T-helper 1 cell (primary cell): Measurements from ENCODE around the gene SLFN5.
"Not testable (repeated sequence)": the region's sequence is repeated elsewhere in the genome, so short reads cannot be mapped to it uniquely, and the experiment has no call there.

Experiments
- DNase-seq, 5 donors: peaks; one replicate each; pipeline ENCODE4 v3.0.0-alpha.2; 2012 to 2020
- total RNA-seq, 4 donors: gene quantifications; one replicate each; lab custom pipeline; 2026; lab: John Stamatoyannopoulos, UW

Gene SLFN5
- 171 to 494 (median 480) reads per million in 4 donors for total RNA-seq

DNA sequence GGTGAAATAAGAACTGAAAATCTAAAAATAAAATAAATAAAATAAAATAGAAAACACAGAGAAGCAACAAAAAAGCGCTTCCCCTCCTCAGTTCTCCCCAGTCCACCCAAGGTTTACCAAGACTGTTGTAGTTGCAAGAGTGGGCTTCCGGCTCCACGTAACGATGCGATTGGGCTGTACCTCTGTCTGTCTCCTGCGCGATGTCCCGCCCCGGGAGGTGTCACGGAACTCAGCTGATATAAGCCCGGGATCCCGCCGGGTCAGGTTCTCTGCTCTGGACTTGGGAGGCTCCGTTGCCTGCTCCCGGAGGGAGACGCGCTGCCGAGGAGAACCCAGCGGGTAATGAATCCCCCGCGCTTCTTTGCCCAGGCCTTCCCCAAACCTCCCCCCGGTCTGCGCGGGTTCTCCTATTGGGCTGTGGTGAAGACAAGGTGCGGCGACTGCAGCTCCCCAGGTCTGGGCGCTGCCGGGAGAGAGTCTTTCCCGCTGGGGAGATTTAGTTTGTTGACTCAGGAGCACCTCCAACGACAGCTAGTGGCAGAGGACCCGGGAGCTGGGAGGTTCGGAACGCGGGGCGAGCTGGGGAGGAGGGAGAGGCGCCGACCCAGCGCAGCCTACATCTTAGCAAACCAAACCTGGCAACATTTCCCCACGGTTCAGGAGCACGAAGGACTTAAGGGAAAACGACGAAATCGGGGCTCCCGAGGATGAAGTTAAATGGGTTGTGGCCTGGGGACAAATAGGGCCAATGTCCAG, at the start of gene SLFN5:
TSS of gene SLFN5 (plus strand) at position 268 of the 756 bp plus-strand sequence. CDS start 15,619 bp downstream, outside the sequence.
- peak; percentile 84 to 94 (median 89) for DNase-seq

DNA sequence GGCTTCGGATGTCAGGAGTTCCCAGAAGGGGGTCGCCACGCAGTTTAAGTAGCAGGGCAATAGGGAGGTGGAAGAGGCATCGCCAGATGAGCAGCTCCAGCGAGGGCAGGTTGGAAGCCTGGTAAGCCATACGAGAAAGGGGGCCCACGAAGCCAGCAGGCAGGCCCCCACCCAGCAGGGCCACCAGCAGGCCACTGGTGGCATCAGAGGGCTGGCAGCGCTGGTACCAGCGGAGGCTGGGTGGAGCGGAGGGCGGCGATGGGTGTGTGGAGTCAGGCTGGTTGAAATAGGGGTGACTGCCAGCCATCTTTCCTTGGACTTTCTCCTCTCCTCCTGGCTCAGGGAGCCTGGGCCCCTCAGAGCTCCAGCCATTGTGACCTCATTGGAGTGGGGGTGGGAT, 48.9 kb upstream of the SLFN5 start, which contains the start of gene SLC35G3:
TSS of gene SLC35G3 (minus strand) at position 393 of the 400 bp plus-strand sequence. CDS start at position 307, 86 bp downstream.
- DNase-seq, result not testable (repeated sequence)

DNA sequence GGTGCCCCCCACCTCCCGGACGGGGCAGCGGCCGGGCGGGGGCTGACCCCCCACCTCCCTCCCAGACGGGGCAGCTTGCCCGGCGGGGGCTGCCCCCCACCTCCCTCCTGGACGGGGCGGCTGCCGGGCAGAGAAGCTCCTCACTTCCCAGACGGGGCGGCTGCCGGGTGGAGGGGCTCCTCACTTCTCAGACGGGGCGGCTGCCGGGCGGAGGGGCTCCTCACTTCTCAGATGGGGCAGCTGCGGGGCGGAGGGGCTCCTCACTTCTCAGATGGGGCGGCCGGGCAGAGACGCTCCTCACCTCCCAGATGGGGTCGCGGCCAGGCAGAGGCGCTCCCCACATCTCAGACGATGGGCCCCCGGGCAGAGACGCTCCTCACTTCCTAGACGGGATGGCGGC, 47.8 kb upstream of the SLFN5 start:
- DNase-seq, result not testable (repeated sequence)

DNA sequence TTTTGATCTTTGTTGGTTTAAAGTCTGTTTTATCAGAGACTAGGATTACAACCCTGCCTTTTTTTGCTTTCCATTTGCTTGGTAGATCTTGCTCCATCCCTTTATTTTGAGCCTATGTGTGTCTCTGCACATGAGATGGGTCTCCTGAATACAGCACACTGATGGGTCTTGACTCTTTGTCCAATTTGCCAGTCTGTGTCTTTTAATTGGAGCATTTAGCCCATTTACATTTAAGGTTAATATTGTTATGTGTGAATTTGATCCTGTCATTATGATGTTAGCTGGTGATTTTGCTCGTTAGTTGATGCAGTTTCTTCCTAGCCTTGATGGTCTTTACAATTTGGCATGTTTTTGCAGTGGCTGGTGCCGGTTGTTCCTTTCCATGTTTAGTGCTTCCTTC, 40.3 kb upstream of the SLFN5 start:
- DNase-seq, result not testable (repeated sequence)

DNA sequence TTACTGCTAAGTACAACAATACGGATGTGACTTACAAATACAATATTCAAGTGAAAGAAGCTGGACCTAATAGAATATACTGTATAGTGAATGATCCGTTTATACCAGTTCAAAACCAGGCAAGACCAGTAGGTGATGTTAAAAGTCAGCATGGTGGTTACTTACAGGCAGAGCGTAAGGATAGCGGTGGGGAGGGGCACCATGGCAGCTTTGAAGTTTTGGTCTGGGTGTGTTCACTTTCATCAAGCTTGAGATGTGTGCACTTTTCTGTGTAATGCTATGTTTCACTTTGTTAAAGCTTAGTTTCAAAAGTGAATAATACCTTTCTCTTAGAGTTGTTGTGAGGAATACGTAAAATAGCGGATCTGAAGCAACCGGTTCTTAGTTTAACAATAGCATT, 32.1 kb upstream of the SLFN5 start:
- DNase-seq, result peak in 2 of 5 donors; percentile 16 to 72

DNA sequence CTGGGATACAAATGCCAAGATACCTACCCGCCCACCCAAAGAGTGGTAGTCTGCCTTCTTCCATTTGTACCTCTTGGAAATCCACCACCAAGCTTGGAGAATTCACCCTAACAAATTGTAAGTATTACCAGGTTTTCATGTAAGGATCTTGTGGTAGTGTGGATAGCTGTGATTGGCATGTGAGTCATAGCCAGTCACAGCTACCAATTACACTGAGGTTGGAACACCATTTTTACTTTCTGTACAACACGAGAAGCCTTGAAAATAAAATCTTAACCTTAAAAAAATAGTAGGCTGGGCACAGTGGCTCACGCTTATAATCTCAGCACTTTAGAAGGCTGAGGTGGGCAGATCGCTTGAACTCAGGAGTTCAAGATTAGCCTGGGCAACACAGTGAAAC, 30.2 kb upstream of the SLFN5 start:
- peak in 1 of 5 donors; percentile 64 for DNase-seq

DNA sequence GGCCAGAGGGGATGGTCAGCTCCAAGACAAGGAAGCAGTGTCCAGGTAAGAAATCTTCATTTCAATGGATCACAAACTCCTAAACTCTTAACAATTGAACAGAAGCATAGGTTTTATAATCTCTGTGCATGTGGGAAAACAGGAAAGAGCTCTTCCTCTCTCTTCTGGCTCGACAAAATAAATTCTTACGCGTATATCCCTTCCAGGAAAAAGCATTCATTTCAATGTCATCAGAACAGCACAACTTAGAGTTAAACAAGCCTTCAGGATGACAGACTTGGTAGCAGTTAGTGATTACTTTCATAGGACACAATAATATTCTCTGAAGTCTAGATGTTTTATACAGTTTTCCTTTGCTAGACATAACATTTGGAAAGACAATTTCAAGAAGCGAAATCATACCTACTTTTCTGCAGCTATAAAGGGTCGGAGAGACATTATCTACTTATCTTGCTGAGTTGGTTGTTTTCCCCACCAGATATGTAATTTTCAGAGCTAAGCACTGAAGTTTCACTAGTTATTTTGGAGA, 29.4 kb upstream of the SLFN5 start:
- DNase-seq, result peak in 1 of 5 donors; percentile 53

DNA sequence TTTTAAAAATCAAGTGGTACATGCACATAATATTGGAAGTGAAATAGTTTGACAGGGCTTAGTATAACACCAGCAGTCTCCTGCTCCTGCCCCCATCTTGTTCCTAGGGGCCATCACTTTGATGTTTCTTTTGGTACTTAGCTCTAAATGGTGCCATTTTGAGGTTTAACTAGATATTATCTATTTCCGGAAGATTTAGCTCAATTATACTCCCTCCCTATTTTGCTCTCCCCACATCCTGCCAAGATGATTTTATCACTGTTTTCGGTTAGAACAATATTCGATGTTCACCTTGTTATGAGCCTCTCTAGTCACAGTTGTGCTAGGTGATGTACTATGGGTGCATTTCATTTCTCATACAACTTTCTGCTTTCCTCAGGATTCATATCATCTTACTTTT, 28.7 kb upstream of the SLFN5 start:
- peak in 4 of 5 donors; percentile 31 to 94 (median 50) for DNase-seq

DNA sequence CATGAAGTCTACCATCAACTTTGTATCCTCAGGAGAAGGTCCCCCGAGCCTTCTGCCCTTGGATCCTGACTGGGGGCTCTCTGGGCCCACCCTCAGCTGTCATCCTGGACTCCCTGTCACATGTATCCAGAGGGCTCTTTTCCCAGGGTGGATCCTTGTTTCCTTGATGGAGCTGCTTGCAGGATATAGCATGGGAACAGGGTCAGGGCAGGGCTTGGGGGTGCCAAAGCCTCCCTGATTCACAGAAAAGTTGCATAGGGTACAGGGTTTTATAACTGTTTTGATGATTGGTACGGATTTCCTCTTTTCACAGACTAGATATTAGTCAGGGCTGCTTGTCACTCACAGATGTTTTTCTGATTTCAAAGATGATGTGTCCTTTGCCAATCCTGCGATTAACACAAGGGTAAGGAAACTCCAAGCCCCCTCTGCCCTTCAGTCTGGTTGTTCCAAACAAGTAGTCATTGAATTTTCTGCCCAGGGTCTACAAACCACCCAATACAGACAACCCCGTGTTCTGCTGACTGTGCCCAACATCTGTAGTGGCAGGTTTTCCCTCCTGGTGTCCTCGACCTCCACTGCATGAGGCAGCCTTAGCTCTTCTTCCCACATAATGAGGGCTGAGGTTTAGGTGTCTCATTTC, 28.1 kb upstream of the SLFN5 start:
- DNase-seq, result peak in 2 of 5 donors; percentile 8 to 82

DNA sequence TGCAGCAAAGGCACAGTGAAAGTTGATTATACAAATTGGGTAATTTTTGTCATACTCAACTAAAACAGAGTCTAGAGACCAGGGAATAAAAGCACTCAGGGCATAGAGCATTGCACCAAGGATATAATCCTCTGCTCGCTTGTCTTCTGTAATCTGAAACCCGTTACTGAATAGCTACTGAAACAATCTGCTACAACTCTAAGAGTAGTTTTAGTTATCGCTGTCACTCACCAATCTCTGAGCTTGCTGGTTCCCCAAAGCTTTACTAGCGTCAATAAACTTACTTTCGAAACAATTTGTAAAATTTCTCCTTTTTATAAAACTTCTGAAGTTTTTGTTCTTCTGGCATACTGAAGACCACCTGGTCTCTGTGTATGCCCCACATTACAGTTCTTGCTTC, 25.8 kb upstream of the SLFN5 start:
- DNase-seq, result no peak

DNA sequence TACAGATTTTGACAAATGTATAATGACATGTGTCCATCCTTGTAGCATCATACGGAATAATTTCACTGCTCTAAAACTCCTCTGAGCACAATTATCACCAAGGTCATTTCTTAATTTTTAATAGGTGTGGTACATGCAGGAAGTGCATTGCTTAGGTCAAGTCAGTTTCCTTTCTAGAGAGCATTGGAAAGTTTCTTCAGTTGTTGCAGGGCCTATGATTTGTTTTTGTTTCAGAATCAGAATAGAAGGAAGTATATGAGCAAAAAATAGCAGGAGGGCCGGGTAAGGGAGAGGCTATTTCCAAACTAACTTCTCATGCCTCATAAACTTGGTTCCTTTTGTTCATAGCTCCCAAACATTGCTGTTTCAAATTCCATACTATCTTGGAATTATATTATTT, 24.0 kb upstream of the SLFN5 start:
- DNase-seq, result peak in 1 of 5 donors; percentile 54

DNA sequence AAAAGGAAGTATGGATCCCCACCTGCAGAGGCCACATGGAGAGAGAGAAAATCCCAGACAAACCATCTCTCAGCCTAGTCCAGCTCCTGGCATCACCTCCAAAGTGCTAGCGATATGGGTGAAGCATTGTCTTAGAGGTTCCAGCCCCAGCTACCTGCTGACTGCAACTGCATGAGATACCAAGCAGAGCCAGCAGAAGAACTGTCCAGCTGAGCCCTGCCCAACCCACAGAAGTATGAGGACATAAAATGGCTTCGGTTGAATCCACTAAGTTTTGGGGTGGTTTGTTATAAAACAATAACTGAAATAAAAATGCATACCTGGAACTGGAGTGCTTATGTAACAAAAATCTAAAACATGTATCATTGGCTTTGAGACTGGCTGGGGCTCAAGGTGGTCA, 20.4 kb upstream of the SLFN5 start:
- DNase-seq, result no peak

DNA sequence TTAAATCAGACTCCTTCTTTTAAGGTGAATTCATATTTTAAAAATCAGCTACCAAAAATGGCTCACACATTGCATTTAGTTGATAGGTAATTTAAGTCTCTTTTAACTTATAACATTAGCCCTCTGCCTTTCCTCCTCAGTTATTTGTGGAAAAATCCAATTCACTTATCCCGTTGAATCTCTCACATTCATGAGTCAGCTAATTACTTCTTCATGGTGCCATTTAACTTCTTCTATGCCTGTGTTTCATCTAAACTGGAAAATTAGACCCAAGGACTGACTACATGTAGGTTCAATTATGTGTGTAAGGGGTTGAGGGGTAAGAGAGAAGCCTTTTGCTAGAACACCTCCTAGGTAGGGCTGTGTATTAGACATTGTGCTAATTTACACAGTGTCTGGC, 18.4 kb upstream of the SLFN5 start:
- DNase-seq, result no peak

DNA sequence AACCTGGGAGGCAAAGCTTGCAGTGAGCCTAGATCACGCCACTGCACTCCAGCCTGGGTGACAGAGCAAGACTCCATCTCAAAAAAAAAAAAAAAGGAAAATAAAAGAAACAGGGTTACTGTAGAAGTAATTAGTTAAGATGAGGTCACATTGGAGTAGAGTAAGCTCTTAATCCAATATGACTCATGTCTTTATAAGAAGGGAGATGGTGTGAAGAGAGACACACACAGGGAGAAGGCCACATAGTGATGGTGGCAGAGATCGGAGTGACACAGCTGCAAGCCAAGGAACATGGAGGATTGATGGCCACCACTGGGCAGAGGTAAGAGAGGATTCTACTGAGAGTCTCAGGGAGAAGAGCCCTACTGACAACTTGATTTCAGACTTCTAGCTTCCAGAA, 15.3 kb upstream of the SLFN5 start:
- DNase-seq, result no peak

DNA sequence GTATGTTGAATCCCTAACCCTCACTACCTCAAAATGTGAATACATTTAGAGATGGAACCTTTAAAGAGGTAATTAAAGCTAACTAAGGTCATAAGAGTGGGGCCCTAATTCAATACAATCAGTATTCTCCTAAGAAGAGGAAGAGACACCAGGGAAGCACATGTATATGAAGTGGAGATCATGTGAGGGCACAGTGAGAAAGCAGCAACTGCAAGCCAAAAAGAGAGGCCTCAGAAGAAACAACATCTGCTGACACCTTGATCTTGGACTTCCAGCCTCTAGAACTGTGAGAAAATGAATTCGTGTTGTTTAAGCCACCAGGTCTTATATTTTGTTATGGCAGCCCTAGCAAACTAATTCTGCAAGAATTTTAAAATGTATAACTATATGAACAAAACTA, 13.2 kb upstream of the SLFN5 start:
- DNase-seq, result no peak

DNA sequence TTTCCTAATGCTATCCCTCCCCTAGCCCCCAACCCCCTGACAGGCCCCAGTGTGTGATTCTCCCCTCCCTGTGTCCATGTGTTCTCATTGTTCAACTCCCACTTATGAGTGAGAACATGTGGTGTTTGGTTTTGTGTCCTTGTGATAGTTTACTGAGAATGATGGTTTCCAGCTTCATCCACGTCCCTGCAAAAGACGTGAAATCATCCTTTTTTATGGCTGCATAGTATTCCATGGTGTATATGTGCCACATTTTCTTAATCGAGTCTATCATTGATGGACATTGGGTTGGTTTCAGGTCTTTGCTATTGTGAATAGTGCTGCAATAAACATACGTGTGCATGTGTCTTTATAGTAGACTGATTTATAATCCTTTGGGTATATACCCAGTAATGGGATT, 8.6 kb upstream of the SLFN5 start:
- not testable (repeated sequence) for DNase-seq

DNA sequence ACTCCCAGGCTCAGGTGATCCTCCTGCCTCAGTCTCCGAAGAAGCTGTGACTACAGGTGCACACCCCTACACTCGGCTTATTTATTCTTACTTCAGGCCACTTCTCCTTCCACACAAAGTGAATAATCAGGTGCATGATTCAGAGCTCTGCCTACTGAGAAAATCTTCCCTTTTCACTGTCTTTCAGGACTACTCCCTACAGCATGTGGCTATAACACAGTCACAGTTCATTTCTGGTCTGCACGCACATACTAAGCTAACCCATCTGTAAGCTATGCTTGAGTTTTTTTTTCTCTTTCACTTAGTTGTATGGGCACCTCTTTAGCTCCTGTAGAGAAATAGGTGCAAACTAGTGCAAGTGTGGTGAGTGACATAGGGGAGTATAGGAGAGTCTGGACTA, 7.6 kb upstream of the SLFN5 start:
- DNase-seq, result no peak

DNA sequence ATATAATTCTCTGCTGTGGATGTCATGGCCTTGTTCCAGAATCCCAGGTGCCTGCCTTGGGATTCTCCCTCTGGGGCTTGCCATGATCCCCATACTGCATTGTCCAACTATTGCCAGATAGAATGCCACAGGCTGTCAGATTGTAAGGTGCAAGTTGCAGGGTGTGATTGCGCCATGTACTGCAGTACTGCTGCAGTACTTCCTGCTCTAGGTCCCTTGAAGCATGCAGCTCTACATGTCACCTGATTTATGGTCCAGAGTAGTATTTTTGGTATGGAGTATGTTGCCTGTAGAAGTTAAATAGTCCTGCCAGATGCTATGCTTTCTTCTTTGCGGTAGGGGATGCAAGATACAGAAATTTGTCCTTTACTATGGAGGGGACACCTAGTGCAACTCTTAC, 7.0 kb upstream of the SLFN5 start:
- peak in 1 of 5 donors; percentile 53 for DNase-seq

DNA sequence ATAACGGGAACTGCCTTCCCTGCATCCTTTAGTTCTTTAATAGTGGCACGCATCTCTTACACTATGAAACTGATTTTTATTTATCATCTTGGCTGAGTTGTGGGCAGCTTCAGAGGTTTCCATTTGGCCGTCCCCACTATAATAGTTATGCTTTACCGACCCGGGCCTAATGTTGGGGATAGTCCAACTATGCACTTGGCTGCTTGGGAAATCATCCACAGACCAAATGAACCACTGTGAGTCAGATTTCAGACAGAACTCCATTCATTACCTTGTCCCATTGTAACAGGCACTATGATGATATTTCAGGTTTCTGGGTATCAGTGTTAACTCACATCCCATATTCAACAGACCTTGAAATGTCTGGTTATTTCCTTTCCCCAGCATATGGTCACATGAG, 6.1 kb upstream of the SLFN5 start:
- DNase-seq, result no peak

DNA sequence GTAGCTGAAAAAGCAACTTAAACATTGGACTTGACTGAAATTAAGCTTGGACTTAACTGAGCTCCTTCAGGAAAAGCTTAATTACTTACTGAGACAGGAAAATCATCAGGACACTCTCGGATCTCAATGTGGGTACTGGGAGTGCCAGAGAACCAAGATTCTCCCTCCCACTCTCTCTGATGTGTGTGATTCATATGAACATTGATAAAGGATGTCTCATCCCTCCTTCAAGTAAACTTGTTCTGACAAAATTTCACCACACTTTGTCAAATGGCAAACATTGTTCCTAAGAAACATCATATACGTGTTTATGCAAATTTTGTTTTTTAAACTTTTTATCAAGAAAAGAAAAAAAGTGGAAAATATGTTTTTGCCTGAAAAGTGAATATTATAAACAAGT, 4.1 kb upstream of the SLFN5 start:
- peak in 1 of 5 donors; percentile 35 for DNase-seq

DNA sequence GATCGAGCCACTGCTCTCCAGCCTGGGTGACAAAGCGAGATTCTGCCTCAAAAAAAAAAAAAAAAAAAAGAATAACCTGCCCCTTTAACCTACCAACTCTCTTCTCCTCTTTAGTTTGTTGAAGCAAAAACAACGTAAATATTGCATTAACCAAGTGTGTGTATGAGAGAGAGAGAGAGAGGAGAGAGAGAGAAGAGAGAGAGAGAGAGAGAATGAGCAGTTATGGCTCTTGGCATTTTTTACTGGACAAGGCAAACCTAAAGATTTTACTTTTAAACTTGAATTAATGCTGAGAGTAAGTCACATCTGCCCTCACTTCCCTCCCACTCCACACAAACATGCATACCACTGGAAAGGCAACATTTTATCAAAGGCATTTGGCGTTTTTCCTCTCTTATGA, 3.0 kb upstream of the SLFN5 start:
- DNase-seq, result no peak

DNA sequence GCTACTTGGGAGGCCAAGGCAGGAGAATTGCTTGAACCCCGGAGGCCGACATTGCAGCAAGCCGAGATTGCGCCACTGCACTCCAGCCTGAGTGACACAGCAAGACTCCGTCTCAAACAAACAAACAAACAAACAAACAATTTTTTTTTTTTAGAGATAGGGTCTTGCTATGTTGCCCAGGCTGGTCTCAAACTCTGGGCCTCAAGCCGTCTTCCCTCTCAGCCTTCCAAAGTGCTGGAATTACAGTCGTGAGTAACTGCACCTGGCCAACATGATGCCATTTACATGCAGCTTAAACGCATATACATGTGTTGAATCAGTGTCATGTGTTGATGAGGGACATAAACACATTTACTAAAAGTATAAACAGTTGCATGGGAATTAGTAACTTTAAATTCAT, 2.0 kb upstream of the SLFN5 start:
- no peak for DNase-seq

DNA sequence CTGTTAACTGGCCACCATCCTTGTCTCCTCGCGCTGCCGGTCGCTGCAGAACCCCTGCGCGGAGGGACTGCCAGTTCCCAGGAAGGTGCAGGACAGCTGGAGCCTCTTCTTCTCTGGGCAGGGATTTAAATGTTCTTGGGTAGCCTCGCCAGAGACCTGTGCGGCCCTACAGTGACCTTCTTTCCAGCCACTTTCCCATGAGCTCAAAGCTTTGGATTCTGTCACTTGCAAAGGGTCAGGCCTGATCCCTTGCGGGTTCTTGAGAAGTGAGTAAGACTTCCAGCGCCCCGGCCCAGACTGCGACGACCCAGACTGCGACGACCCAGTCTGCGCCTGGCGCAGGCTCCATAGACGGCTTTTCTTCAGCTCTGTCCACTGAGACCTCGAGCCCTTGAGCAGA, 1.4 kb upstream of the SLFN5 start:
- DNase-seq, result peak in 3 of 5 donors; percentile 12 to 36 (median 29)
